BE2C (cell line): Measurements from ENCODE around the gene GPRC5A.

Experiments
- DNase-seq: peaks from one replicate; pipeline ENCODE4 v3.0.0-alpha.2; 2020
- H3K27me3 ChIP-seq: fragments of 250-450 bp; sonication (Bioruptor Pico); 2 replicates; pipeline ENCODE4 v1.5.1; 2020; ENCODE audit warnings: mild to moderate bottlenecking
- H3K36me3 ChIP-seq: fragments of 250-450 bp; sonication (Bioruptor Pico); 2 replicates; pipeline ENCODE4 v1.5.1; 2020; ENCODE audit warnings: mild to moderate bottlenecking
- H3K4me1 ChIP-seq: fragments of 250-450 bp; sonication (Bioruptor Pico); 2 replicates; pipeline ENCODE4 v1.5.1; 2020
- H3K4me3 ChIP-seq: 2 replicates; pipeline ENCODE4 v1.5.1; 2011; ENCODE audit warnings: low read depth, low read length
- H3K9me3 ChIP-seq: fragments of 250-450 bp; sonication (Bioruptor Pico); 2 replicates; pipeline ENCODE4 v1.5.1; 2020
- TF ChIP-seq, protein P1 (sequence below): IDR thresholded peaks from 2 replicates; pipeline ENCODE4 v1.5.1; 2012; ENCODE audit warnings: mild to moderate bottlenecking, low read depth, low read length

Gene GPRC5A

DNA sequence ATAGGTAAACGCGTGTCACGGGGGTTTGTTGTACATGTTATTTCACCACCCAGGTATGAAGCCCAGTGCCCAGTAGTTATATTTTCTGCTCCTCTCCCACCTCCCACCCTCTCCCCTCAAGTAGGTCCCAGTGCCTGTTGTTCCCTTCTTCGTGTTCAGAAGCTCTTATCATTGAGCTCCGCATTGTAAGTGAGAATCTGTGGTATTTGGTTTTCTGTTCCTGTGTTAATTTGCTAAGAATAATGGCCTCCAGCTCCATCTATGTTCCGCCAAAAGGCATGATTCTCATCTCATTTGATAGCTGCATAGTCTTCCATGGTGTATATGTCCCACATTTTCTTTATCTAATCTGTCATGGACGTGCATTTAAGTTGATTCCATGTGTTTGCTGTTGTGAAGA lies 67.5 kb downstream of the GPRC5A start:
- DNase-seq: no peak
- TF ChIP-seq, protein P1, sequence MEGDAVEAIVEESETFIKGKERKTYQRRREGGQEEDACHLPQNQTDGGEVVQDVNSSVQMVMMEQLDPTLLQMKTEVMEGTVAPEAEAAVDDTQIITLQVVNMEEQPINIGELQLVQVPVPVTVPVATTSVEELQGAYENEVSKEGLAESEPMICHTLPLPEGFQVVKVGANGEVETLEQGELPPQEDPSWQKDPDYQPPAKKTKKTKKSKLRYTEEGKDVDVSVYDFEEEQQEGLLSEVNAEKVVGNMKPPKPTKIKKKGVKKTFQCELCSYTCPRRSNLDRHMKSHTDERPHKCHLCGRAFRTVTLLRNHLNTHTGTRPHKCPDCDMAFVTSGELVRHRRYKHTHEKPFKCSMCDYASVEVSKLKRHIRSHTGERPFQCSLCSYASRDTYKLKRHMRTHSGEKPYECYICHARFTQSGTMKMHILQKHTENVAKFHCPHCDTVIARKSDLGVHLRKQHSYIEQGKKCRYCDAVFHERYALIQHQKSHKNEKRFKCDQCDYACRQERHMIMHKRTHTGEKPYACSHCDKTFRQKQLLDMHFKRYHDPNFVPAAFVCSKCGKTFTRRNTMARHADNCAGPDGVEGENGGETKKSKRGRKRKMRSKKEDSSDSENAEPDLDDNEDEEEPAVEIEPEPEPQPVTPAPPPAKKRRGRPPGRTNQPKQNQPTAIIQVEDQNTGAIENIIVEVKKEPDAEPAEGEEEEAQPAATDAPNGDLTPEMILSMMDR: no peak
- H3K4me3 ChIP-seq: no peak overlapping the region
- no peaks in the 10 kb centered on the region for H3K9me3 ChIP-seq
- H3K36me3 ChIP-seq: no peaks in the 10 kb centered on the region
- H3K4me1 ChIP-seq: no peaks in the 10 kb centered on the region
- H3K27me3 ChIP-seq: no peaks in the 10 kb centered on the region

DNA sequence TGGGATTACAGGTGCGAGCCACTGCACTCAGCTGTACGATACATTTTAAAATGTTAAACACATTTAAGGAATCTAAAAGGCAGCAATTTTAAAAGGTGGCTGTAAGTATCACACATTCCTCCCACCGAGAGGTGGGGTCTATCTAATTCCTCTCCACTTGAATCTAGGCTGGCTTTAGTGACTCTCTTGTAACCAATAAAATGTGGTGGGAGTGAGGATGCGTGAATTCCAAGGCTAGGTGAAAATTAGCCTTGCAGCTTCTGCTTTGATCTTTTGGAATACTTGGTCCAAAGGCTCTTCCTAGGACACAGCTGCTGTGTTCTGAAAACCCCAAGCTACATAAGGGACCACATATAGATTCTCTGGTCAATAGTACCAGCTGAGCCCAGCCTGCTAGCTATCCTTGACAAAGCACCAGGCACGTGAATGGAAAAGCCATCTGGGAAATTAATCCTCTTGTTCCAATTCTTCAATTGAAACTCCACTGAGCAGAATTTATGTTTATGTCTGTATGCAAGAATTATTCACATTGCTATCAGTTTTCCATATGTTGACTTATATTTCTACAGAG lies 69.4 kb downstream of the GPRC5A start:
- Histone ChIP-seq H3K4me3 (no peak overlapping the region), H3K9me3 (no peaks in the 10 kb centered on the region), H3K36me3 (no peaks in the 10 kb centered on the region), H3K4me1 (no peaks in the 10 kb centered on the region), H3K27me3 (peaks cover 6% of the 10 kb centered on the region)
- TF ChIP-seq, protein P1: no peak
- DNase-seq: no peak

- H3K36me3 ChIP-seq: no peaks in the 10 kb centered on the region
- TF ChIP-seq, protein P1: no peak
- H3K27me3 ChIP-seq: peaks cover 11% of the 10 kb centered on the region
- no peaks in the 10 kb centered on the region for H3K9me3 ChIP-seq
- no peak overlapping the region for H3K4me3 ChIP-seq
- H3K4me1 ChIP-seq: no peaks in the 10 kb centered on the region
- no peak for DNase-seq
Measured at GRCh38 chr12:12964255-12964654, 72.9 kb downstream of the GPRC5A start.

DNA sequence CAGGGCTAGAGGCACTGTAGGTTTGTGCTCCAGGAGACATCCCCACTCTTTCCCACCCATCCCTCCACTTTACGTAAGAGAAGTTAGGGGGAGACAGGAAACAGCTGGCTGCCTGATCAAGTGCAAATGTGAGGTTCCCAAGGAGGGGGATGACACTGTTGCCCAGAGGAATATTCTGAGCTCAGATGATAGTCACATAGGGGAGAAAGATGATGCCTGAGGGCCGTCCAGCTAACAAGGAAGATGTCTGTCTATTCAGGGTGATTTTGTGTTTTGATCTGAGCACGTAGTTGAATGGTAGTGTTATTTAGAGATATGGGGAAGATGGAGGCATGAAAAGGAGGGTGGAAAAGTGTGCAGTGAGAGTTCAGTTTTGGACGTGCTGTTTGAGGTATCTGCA lies 74.5 kb downstream of the GPRC5A start:
- no peak for DNase-seq

More for the DNA sequence above, 74.5 kb downstream of the GPRC5A start:
- no peaks in the 10 kb centered on the region for H3K9me3 ChIP-seq
- TF ChIP-seq, protein P1: no peak
- no peaks in the 10 kb centered on the region for H3K36me3 ChIP-seq
- no peak overlapping the region for H3K4me3 ChIP-seq
- peaks cover 11% of the 10 kb centered on the region for H3K27me3 ChIP-seq
- no peaks in the 10 kb centered on the region for H3K4me1 ChIP-seq
